GM12873 (cell line): Measurements from ENCODE around the gene MAGI2.

ENCODE experiments used
- CTCF ChIP-seq: IDR thresholded peaks from 2 replicates; pipeline ENCODE4 v1.5.1; 2012; ENCODE audit warnings: low read depth, mild to moderate bottlenecking, moderate library complexity, low read length, control low read depth; ENCODE audit not compliant: insufficient read depth; ENCODE audit errors: missing control alignments

The MAGI2 gene

GRCh38 chr7:78417180-78417853 lies 1036.2 kb downstream of the MAGI2 start:
- no peak for TF ChIP-seq CTCF

GRCh38 chr7:78413568-78413967 lies 1039.9 kb downstream of the MAGI2 start:
- TF ChIP-seq CTCF, result no peak

- TF ChIP-seq CTCF, result no peak
Measured at GRCh38 chr7:78412216-78412858, 1041.1 kb downstream of the MAGI2 start.

- TF ChIP-seq CTCF, result no peak
Measured at GRCh38 chr7:78407031-78407430, 1046.4 kb downstream of the MAGI2 start.

GRCh38 chr7:78406531-78406930 lies 1046.9 kb downstream of the MAGI2 start:
- no peak for TF ChIP-seq CTCF

- no peak for TF ChIP-seq CTCF
Measured at GRCh38 chr7:78402096-78402495, 1051.4 kb downstream of the MAGI2 start.

GRCh38 chr7:78400038-78400437 lies 1053.4 kb downstream of the MAGI2 start:
- TF ChIP-seq CTCF, result no peak
